ENCODE data around the gene CEP104. TPM values are rescaled to one million over a fixed set of nuclear protein-coding genes. Genes with fewer than 3 reads are reported as not detected.

CEP104 gene
- total RNA-seq, 4 donors from 2014 or later: 42.9 to 64.5 (median 54.7) TPM

DNA sequence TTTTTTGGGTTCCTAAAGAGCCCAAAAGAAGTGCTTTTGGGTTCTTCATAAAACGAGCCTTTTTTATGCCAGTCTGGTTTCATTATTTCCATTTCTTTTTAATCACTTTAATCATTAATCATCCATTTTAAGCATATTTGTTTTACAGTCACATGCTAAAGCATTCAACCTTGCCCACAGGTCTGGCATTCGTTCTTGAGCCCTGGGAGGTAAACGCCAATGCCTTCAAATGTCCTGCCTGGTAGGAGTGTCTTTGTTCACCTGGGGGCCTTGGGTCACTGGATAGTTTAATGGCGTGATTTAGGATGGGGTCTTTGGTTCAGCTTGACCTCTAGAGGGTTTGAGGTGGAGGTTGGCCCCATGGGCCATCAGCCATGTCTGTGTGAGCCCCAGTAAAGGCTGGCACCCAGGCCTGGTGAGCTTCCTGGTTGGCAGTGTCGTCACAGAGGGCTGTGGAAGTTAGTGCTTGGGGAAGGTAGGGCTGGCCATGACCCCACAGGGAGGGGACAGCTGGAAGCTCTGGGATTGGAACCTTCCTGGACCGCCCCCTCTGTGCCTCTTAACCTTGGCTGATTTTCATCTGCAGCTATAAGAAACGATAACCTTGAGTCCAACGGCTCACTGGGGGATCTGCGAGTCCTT, 22.9 kb upstream of the CEP104 start:
- H3K27ac ChIP-seq: no peak overlapping the region
- no peak for DNase-seq

DNA sequence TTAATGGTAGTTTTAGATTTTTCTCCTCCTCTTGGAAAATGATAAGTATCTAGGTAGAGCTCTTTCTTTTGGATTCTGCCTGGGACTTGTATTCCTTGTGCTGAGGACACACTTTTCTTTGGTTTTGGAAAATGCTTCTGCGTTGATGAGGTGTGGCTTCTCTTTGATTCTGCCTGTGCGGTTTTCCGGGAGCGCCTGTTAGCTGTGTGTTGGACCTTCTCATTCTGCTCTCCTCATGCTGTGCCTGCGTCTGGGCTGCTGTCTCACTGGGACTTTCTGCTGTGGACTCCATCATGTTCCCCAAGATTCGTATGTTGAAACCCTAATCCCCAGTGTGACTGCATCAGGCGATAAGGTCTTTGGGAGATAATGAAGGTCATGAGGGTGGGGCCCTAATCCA, 22.1 kb upstream of the CEP104 start:
- H3K27me3 ChIP-seq: no peaks in the 10 kb centered on the region
- no peak for DNase-seq
- no peaks in the 10 kb centered on the region for H3K4me1 ChIP-seq
- TF ChIP-seq, protein P1, sequence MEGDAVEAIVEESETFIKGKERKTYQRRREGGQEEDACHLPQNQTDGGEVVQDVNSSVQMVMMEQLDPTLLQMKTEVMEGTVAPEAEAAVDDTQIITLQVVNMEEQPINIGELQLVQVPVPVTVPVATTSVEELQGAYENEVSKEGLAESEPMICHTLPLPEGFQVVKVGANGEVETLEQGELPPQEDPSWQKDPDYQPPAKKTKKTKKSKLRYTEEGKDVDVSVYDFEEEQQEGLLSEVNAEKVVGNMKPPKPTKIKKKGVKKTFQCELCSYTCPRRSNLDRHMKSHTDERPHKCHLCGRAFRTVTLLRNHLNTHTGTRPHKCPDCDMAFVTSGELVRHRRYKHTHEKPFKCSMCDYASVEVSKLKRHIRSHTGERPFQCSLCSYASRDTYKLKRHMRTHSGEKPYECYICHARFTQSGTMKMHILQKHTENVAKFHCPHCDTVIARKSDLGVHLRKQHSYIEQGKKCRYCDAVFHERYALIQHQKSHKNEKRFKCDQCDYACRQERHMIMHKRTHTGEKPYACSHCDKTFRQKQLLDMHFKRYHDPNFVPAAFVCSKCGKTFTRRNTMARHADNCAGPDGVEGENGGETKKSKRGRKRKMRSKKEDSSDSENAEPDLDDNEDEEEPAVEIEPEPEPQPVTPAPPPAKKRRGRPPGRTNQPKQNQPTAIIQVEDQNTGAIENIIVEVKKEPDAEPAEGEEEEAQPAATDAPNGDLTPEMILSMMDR (IDR thresholded peaks at IDR 0.05): no peak
- no peak for TF ChIP-seq POLR2A (IDR thresholded peaks at IDR 0.05)
- no peak overlapping the region for H3K4me3 ChIP-seq
- H3K9me3 ChIP-seq: peaks cover 0 to 9% (median 0%) of the 10 kb centered on the region in 4 donors
- H3K36me3 ChIP-seq: peaks cover 0 to 54% (median 0%) of the 10 kb centered on the region in 3 donors
- H3K27ac ChIP-seq: no peak overlapping the region

More for the DNA sequence above, 22.9 kb upstream of the CEP104 start:
- TF ChIP-seq, protein P1 (IDR thresholded peaks at IDR 0.05): no peak
- TF ChIP-seq POLR2A (IDR thresholded peaks at IDR 0.05): no peak
- Histone ChIP-seq H3K36me3 (peaks cover 0 to 54% (median 0%) of the 10 kb centered on the region in 3 donors), H3K27me3 (no peaks in the 10 kb centered on the region), H3K4me1 (no peaks in the 10 kb centered on the region), H3K4me3 (no peak overlapping the region), H3K9me3 (peaks cover 0 to 9% (median 0%) of the 10 kb centered on the region in 4 donors)

DNA sequence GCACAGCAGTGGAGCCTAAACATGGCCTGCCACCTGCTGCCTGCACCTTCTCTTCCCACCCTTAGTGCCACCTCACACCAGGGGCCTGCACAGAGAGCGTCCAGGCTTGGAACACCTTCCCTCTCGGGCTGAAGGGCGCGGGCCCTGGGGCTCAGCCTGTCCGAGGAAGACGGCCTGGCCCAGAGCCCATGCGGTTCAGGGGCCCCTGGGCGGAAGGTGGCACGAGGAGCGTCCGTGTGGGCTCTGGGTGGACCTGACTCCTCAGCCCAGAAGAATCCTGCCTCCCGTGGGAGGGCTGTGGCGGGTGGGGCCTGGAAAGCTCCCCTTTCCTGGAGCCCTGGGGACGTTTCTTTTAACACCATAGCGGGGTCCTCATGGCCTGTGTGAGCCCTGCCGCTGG, 19.7 kb upstream of the CEP104 start:
- H3K9me3 ChIP-seq: peaks cover 0 to 9% (median 0%) of the 10 kb centered on the region in 4 donors
- H3K27ac ChIP-seq: no peak overlapping the region
- peaks cover 0 to 69% (median 0%) of the 10 kb centered on the region in 3 donors for H3K36me3 ChIP-seq
- no peak for DNase-seq
- no peaks in the 10 kb centered on the region for H3K4me1 ChIP-seq
- TF ChIP-seq POLR2A (IDR thresholded peaks at IDR 0.05): no peak
- TF ChIP-seq, protein P1 (IDR thresholded peaks at IDR 0.05): no peak
- no peak overlapping the region for H3K4me3 ChIP-seq
- no peaks in the 10 kb centered on the region for H3K27me3 ChIP-seq

DNA sequence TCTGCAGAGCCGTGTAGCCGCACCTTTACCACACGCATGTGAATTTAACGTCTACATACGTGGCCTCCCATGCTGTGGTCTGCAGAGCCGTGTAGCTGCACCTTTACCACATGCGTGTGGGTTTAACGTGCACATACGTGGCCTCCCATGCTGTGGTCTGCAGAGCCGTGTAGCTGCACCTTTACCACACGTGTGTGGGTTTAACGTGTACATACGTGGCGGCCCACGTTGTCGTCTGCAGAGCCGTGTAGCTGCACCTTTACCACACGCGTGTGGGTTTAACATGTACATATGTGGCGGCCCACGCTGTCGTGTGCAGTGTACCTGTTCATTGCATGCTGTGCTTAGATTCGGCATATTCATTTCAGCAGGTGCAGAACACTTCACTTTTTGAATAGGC, 17.7 kb upstream of the CEP104 start:
- no peak overlapping the region for H3K4me3 ChIP-seq
- H3K4me1 ChIP-seq: no peaks in the 10 kb centered on the region
- peaks cover 0 to 9% (median 0%) of the 10 kb centered on the region in 4 donors for H3K9me3 ChIP-seq
- H3K27me3 ChIP-seq: no peaks in the 10 kb centered on the region
- TF ChIP-seq, protein P1 (IDR thresholded peaks at IDR 0.05): no peak
- TF ChIP-seq POLR2A (IDR thresholded peaks at IDR 0.05): no peak
- peaks cover 0 to 83% (median 0%) of the 10 kb centered on the region in 3 donors for H3K36me3 ChIP-seq
- DNase-seq: no peak
- no peak overlapping the region for H3K27ac ChIP-seq

DNA sequence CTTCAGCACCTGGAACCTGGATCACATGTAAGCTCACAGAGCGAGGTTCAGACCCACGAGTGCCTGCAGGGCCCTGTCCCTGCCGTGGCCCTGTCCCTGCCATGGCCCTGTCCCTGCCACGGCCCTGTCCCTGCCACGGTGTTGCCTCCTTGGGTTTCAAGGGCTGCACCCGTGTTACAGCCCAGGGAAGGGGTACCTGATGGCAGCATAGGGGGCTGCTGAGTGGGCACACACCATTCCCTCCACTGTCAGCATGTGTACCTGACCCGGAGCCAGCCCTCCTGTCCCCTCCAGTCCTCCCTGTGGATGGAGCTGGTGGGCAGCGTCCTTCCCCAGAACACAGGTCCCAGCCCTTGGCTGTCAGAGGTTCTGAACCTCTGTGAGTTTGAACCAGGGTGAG, 15.5 kb upstream of the CEP104 start:
- TF ChIP-seq, protein P1 (IDR thresholded peaks at IDR 0.05): no peak
- no peak for TF ChIP-seq POLR2A (IDR thresholded peaks at IDR 0.05)
- Histone ChIP-seq H3K27me3 (no peaks in the 10 kb centered on the region), H3K4me3 (no peak overlapping the region), H3K27ac (no peak overlapping the region), H3K4me1 (no peaks in the 10 kb centered on the region), H3K9me3 (no peaks in the 10 kb centered on the region), H3K36me3 (peaks cover 0 to 73% (median 0%) of the 10 kb centered on the region in 3 donors)
- peak in 1 of 3 donors; percentile 32 for DNase-seq
